Glutamatergic neuron (in vitro differentiated cells): ENCODE results near the gene ATG10. TPM values are rescaled to one million over a fixed set of nuclear protein-coding genes. Genes with fewer than 3 reads are reported as not detected.

Experiments used
- DNase-seq: peaks from one replicate; pipeline ENCODE4 v3.0.0; 2022
- H3K27ac Mint-ChIP-seq: one replicate; pipeline ENCODE4 v1.8.0; 2020; ENCODE audit warnings: mild to moderate bottlenecking, mixed read lengths, inconsistent platforms; ENCODE audit not compliant: unreplicated experiment
- H3K27me3 Mint-ChIP-seq: one replicate; pipeline ENCODE4 v1.8.0; 2020; ENCODE audit warnings: mild to moderate bottlenecking, moderate library complexity, mixed read lengths, inconsistent platforms; ENCODE audit not compliant: unreplicated experiment
- H3K36me3 Mint-ChIP-seq: one replicate; pipeline ENCODE4 v1.8.0; 2020; ENCODE audit warnings: mild to moderate bottlenecking, mixed read lengths, inconsistent platforms; ENCODE audit not compliant: unreplicated experiment
- H3K4me1 Mint-ChIP-seq: one replicate; pipeline ENCODE4 v1.8.0; 2020; ENCODE audit warnings: mild to moderate bottlenecking, low read depth, mixed read lengths, inconsistent platforms; ENCODE audit not compliant: unreplicated experiment
- H3K4me3 Mint-ChIP-seq: one replicate; pipeline ENCODE4 v1.8.0; 2020; ENCODE audit warnings: mild to moderate bottlenecking, mixed read lengths, inconsistent platforms; ENCODE audit not compliant: unreplicated experiment
- H3K9me3 Mint-ChIP-seq: one replicate; pipeline ENCODE4 v1.8.0; 2020; ENCODE audit warnings: mild to moderate bottlenecking, moderate library complexity, mixed read lengths, inconsistent platforms; ENCODE audit not compliant: unreplicated experiment
- total RNA-seq: library from RNA; stranded (reverse); fragmentation: NEBNext Ultra II Directional; extraction: Animal tissue kit (Norgen Biotek cat#: 25700); gene quantifications from one replicate; pipeline ENCODE4 v1.2.1, GENCODE V29; 2021; ENCODE audit not compliant: unreplicated experiment
- TF ChIP-seq, protein P1 (sequence below): fragments of 200-600 bp; sonication (generic); IDR thresholded peaks from one replicate; pipeline ENCODE4 v1.5.0; 2021; ENCODE audit not compliant: partially characterized antibody, unreplicated experiment

The ATG10 gene
- total RNA-seq, 1 donor from 2014 or later: 12.1 TPM

DNA sequence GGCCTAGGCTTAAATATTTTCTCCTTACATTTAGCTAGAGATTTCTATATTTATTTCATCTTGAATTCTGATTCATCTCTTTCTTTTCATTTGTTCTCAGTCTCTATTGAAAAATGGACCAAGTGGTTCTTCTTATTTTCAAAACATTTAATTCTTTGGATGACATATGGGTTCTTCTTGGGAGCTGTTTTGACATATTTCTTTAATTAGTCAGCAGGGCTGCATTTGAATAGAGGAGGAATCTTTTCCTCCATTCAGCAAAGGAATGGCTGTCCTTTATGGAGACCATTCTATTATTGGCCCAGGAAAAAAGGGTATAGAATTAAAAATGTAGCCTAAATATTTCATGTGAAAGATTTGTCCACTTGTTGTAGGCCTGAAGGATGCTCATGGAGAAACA is 196.5 kb downstream of the ATG10 start:
- no peak overlapping the region for H3K27ac Mint-ChIP-seq
- peaks cover 25% of the 10 kb centered on the region for H3K4me1 Mint-ChIP-seq
- H3K36me3 Mint-ChIP-seq: no peaks in the 10 kb centered on the region
- TF ChIP-seq, protein P1, sequence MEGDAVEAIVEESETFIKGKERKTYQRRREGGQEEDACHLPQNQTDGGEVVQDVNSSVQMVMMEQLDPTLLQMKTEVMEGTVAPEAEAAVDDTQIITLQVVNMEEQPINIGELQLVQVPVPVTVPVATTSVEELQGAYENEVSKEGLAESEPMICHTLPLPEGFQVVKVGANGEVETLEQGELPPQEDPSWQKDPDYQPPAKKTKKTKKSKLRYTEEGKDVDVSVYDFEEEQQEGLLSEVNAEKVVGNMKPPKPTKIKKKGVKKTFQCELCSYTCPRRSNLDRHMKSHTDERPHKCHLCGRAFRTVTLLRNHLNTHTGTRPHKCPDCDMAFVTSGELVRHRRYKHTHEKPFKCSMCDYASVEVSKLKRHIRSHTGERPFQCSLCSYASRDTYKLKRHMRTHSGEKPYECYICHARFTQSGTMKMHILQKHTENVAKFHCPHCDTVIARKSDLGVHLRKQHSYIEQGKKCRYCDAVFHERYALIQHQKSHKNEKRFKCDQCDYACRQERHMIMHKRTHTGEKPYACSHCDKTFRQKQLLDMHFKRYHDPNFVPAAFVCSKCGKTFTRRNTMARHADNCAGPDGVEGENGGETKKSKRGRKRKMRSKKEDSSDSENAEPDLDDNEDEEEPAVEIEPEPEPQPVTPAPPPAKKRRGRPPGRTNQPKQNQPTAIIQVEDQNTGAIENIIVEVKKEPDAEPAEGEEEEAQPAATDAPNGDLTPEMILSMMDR: no peak
- H3K9me3 Mint-ChIP-seq: peaks cover 2% of the 10 kb centered on the region
- H3K27me3 Mint-ChIP-seq: no peaks in the 10 kb centered on the region
- H3K4me3 Mint-ChIP-seq: no peak overlapping the region
- no peak for DNase-seq

DNA sequence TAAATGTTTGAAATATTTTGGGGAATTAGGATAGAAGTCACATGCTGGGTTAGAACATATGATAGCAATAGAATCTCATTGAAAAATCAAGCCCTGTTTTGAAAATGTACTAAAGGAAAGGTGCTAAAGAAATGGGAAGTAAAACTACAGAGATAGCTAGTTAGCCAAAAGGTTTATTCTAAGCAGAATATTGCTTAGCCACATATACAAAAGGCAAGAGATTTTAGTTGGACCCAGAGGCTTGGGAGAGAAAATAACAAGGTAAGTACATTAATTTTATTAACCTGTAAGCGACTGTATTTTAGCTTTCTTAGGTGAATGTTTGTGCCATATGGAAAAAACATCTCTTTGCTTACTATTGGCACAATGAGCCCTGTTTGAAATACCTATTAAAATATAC is 198.1 kb downstream of the ATG10 start:
- Mint-ChIP-seq H3K36me3 (no peaks in the 10 kb centered on the region), H3K4me1 (peaks cover 19% of the 10 kb centered on the region)

DNA sequence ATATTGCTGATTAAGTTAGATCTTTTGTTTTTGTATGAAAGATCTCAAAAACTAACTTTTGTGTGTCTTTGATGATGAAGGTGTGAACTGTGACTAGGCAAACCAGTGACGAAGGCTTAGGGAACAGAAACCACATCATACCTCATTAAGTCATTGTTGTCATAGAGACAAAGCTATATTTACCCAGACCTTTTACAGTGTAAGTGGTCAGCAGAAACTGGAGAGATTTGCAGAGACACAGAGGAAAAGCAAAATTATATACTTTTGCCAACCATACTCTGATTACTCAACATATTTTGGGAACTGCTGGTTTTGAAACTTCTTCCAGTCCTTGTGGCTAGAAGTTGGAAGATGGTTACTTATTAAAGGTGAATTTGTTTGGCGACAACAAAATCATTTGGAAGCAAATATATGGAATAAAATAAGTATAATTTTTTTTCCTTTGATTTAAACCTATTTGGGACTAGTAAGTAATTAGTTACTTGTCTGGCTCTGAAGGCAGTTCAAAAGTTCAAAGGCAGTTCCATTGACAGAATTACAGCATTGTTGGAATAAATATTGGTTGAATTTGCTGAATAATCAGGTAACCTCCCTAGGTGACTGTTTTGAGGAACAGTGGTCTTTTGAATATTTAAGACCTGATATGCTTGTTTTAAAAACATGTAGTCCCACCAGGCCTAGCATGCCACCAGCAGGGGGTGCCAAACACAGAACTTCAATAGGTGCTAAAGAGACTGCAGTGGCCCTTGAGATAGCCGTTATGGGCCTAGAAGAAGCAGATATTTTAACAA is 202.5 kb downstream of the ATG10 start:
- H3K36me3 Mint-ChIP-seq: no peaks in the 10 kb centered on the region
- H3K4me3 Mint-ChIP-seq: no peak overlapping the region
- no peaks in the 10 kb centered on the region for H3K4me1 Mint-ChIP-seq
- TF ChIP-seq, protein P1: peak; percentile 77
- no peaks in the 10 kb centered on the region for H3K27me3 Mint-ChIP-seq
- peak; percentile 76 for DNase-seq
- no peak overlapping the region for H3K27ac Mint-ChIP-seq
- peaks cover 2% of the 10 kb centered on the region for H3K9me3 Mint-ChIP-seq

More for the DNA sequence above, 198.1 kb downstream of the ATG10 start:
- H3K27ac Mint-ChIP-seq: no peak overlapping the region
- H3K4me3 Mint-ChIP-seq: no peak overlapping the region
- TF ChIP-seq, protein P1: no peak
- H3K9me3 Mint-ChIP-seq: peaks cover 2% of the 10 kb centered on the region
- H3K27me3 Mint-ChIP-seq: no peaks in the 10 kb centered on the region
- no peak for DNase-seq

DNA sequence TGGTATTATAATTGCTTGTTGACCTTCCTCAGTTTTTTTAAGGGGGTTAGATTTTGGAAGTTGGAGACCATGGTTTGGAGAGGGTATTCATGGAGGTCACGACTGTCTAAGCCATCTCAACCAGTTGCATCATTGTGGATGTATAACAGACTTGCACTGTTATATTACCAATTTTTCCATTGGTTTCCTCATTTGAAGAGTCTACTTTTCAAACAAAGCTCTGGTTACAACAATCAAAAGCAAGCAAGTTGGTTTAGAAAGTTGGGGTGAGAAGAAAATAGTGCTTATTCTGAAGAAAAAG is 203.0 kb downstream of the ATG10 start:
- Mint-ChIP-seq H3K9me3 (peaks cover 2% of the 10 kb centered on the region), H3K27me3 (no peaks in the 10 kb centered on the region), H3K4me1 (no peaks in the 10 kb centered on the region), H3K4me3 (no peak overlapping the region), H3K36me3 (no peaks in the 10 kb centered on the region), H3K27ac (no peak overlapping the region)
- DNase-seq: no peak
- TF ChIP-seq, protein P1: no peak

DNA sequence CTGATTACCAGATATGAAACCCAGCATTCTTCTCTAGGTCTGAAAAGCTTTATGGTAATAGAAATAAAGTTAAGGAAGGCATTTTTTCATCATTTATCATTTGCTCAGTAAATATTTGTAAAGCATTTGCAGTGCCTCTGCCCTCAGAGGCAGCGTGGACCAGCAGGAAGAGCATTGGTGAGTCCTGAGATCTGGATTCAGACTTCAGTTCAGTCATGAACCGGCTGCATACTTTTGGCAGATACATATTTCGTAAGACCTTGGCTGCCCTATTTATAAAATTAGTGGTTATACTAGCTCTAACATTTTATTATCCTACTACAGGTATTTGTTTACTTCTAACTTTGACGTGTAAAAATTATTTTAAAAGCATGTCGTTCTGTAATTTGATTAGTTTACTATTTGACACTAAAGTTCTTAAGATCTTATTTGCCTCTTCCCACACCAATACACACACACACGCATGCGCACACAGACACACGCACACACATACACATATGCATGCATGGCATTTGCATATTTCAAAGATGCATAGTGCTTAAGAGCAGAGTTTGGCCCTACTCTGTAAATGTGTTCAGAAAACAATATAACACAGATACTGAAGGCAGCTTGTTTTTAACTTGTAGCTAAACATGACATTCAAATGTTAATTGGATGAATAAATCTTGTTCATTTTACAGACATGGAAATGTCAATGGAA is 204.4 kb downstream of the ATG10 start:
- Mint-ChIP-seq H3K36me3 (no peaks in the 10 kb centered on the region), H3K27ac (no peak overlapping the region), H3K9me3 (no peaks in the 10 kb centered on the region), H3K4me3 (no peak overlapping the region), H3K4me1 (no peaks in the 10 kb centered on the region), H3K27me3 (no peaks in the 10 kb centered on the region)
- DNase-seq: no peak
- TF ChIP-seq, protein P1: no peak
